K562 (cell line): ENCODE data around the gene LTBP4. TPM values are rescaled to one million over a fixed set of nuclear protein-coding genes. Genes with fewer than 3 reads are reported as not detected.
A peak's percentile ranks its signal among the peaks of the same experiment; 100 is the strongest.

Source experiments
- ATF1 ChIP-seq, 2 experiments: fragments of 450-650 bp in 1 of 2; IDR thresholded peaks; 2 replicates each; pipeline ENCODE4 v1.6.1; 2016; ENCODE audit warnings: missing compliant biosample characterization in 1 of 2, missing genetic modification characterization in 1 of 2
- BHLHE40 ChIP-seq: IDR thresholded peaks from 2 replicates; pipeline ENCODE4 v1.6.1; 2011; ENCODE audit warnings: low read length, improper control_type of control experiment
- BRCA1 ChIP-seq, 2 experiments: fragments of 450-650 bp in 1 of 2; sonication (generic) in 1 of 2; formaldehyde crosslinking in 1 of 2; IDR thresholded peaks; 2 replicates each; pipeline versions ENCODE4 v1.5.0 to v1.6.1; 2017 to 2020; ENCODE audit warnings: mild to moderate bottlenecking in 1 of 2, missing genetic modification reagents in 1 of 2
- CLOCK ChIP-seq: fragments of 250-450 bp; sonication (Bioruptor Pico); IDR thresholded peaks from 2 replicates; pipeline ENCODE4 v1.4.0; 2020; ENCODE audit warnings: mild to moderate bottlenecking, moderate library complexity, borderline replicate concordance
- IRF9 ChIP-seq: fragments of 450-650 bp; IDR thresholded peaks from 2 replicates; pipeline ENCODE4 v1.6.1; 2016; ENCODE audit warnings: missing biosample characterization, missing genetic modification characterization
- NBN ChIP-seq: fragments of 450-650 bp; IDR thresholded peaks from 2 replicates; pipeline ENCODE4 v1.6.1; 2016; ENCODE audit warnings: low read depth, mild to moderate bottlenecking
- NCOA6 ChIP-seq: fragments of 450-650 bp; IDR thresholded peaks from 2 replicates; pipeline ENCODE4 v1.6.1; 2017; ENCODE audit warnings: mild to moderate bottlenecking
- TBL1XR1 ChIP-seq, 2 experiments: IDR thresholded peaks; 2 replicates each; pipeline ENCODE4 v1.6.1; 2012; ENCODE audit warnings: improper control_type of control experiment in 2 of 2, low read length in 2 of 2, mild to moderate bottlenecking in 1 of 2
- ZFP30 ChIP-seq: fragments of 250-450 bp; sonication (Bioruptor Pico); IDR thresholded peaks from 2 replicates; pipeline ENCODE4 v1.8.0; 2022; ENCODE audit warnings: moderate library complexity, mild to moderate bottlenecking, inconsistent platforms, borderline replicate concordance
- ZNF197 ChIP-seq: fragments of 200-800 bp; sonication (Bioruptor generic); IDR thresholded peaks from 2 replicates; pipeline ENCODE4 v1.6.1; 2016; ENCODE audit warnings: low read depth, missing genetic modification characterization, missing compliant biosample characterization
- polyA plus RNA-seq, 8 experiments: library from polyadenylated mRNA; depleted of rRNA in 4 of 8; stranded (reverse) in 5 of 8; unstranded in 3 of 8; fragments of >200 nt; fragmentation: Nextera tagmentation in 2 of 8; fragmentation: Illumina TruSeq in 1 of 8; extraction: Ambion mirVana in 2 of 8; extraction: Trizol in 1 of 8; gene quantifications; 2 replicates each; pipeline versions ENCODE4 v1.2.1 to v1.2.3, GENCODE V29; 2011 to 2014; ENCODE audit warnings: inconsistent platforms in 1 of 8, missing spikeins in 1 of 8
- total RNA-seq, 7 experiments: library from RNA; depleted of rRNA in 6 of 7; stranded (reverse); fragments of >200 nt in 6 of 7; fragmentation: Illumina TruSeq in 2 of 7; extraction: Trizol in 2 of 7; gene quantifications; 2 replicates each; pipeline versions ENCODE4 v1.2.1 to v1.2.3, GENCODE V29; 2011 to 2021; ENCODE audit warnings: low replicate concordance in 1 of 7
- TF ChIP-seq, protein P1 (sequence below): fragments of 250-450 bp; sonication (Bioruptor Pico); IDR thresholded peaks from 2 replicates; pipeline ENCODE4 v1.8.0; 2021; ENCODE audit warnings: mild to moderate bottlenecking, moderate library complexity
- TF ChIP-seq, protein P2 (sequence below), 2 experiments: IDR thresholded peaks in 1 of 2; conservative IDR thresholded peaks in 1 of 2; 2 replicates each; pipeline ENCODE4 v1.6.1; 2016; ENCODE audit warnings: low read depth in 2 of 2, mild to moderate bottlenecking in 1 of 2, missing compliant biosample characterization in 1 of 2, missing genetic modification characterization in 1 of 2, moderate library complexity in 1 of 2
- TF ChIP-seq, protein P3 (sequence below): sonication (generic); formaldehyde crosslinking; IDR thresholded peaks from 2 replicates; pipeline ENCODE4 v1.8.0; 2022; ENCODE audit warnings: missing genetic modification reagents, mild to moderate bottlenecking, moderate library complexity, borderline replicate concordance
- TF ChIP-seq, protein P4 (sequence below): sonication (generic); formaldehyde crosslinking; IDR thresholded peaks from 2 replicates; pipeline ENCODE4 v1.4.0; 2020; ENCODE audit warnings: mild to moderate bottlenecking, missing genetic modification reagents

The LTBP4 gene
- total and polyA plus RNA-seq, 9 of the 15 experiments (the other 6 are each of a cell fraction or from before 2014, with no cell fraction given): 0.35 to 160 (median 31.6) TPM

- TF ChIP-seq, protein P1, sequence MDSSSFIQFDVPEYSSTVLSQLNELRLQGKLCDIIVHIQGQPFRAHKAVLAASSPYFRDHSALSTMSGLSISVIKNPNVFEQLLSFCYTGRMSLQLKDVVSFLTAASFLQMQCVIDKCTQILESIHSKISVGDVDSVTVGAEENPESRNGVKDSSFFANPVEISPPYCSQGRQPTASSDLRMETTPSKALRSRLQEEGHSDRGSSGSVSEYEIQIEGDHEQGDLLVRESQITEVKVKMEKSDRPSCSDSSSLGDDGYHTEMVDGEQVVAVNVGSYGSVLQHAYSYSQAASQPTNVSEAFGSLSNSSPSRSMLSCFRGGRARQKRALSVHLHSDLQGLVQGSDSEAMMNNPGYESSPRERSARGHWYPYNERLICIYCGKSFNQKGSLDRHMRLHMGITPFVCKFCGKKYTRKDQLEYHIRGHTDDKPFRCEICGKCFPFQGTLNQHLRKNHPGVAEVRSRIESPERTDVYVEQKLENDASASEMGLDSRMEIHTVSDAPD (CRISPR knock-in tag): no peak
- TF ChIP-seq NCOA6 (peak; percentile 99), ATF1 (CRISPR knock-in tag; IDR thresholded peaks at IDR 0.05) (no peak), ATF1 (tag; IDR thresholded peaks at IDR 0.05) (peak; percentile 53), IRF9 (tag) (no peak), NBN (0 out of 2 replicates have a peak, but pooled peaks have one; percentile 58), ZNF197 (CRISPR knock-in tag) (no peak), CLOCK (CRISPR knock-in tag) (no peak), BHLHE40 (peak; percentile 63), BRCA1 (IDR thresholded peaks at IDR 0.05) (no peak), BRCA1 (CRISPR knock-in tag; IDR thresholded peaks at IDR 0.05) (no peak), TBL1XR1 (IDR thresholded peaks at IDR 0.05; ENCODE audit: low read length in 2 of 2) (no peak), ZFP30 (CRISPR knock-in tag) (no peak)
- TF ChIP-seq, protein P2, sequence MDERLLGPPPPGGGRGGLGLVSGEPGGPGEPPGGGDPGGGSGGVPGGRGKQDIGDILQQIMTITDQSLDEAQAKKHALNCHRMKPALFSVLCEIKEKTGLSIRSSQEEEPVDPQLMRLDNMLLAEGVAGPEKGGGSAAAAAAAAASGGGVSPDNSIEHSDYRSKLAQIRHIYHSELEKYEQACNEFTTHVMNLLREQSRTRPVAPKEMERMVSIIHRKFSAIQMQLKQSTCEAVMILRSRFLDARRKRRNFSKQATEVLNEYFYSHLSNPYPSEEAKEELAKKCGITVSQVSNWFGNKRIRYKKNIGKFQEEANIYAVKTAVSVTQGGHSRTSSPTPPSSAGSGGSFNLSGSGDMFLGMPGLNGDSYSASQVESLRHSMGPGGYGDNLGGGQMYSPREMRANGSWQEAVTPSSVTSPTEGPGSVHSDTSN (CRISPR knock-in tag; IDR thresholded peaks at IDR 0.05; ENCODE audit: low read depth): no peak
- TF ChIP-seq, protein P2 (tag; conservative IDR thresholded peaks at IDR 0.05; ENCODE audit: low read depth): no peak
- TF ChIP-seq, protein P3, sequence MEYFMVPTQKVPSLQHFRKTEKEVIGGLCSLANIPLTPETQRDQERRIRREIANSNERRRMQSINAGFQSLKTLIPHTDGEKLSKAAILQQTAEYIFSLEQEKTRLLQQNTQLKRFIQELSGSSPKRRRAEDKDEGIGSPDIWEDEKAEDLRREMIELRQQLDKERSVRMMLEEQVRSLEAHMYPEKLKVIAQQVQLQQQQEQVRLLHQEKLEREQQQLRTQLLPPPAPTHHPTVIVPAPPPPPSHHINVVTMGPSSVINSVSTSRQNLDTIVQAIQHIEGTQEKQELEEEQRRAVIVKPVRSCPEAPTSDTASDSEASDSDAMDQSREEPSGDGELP: peak; percentile 60
- TF ChIP-seq, protein P4, sequence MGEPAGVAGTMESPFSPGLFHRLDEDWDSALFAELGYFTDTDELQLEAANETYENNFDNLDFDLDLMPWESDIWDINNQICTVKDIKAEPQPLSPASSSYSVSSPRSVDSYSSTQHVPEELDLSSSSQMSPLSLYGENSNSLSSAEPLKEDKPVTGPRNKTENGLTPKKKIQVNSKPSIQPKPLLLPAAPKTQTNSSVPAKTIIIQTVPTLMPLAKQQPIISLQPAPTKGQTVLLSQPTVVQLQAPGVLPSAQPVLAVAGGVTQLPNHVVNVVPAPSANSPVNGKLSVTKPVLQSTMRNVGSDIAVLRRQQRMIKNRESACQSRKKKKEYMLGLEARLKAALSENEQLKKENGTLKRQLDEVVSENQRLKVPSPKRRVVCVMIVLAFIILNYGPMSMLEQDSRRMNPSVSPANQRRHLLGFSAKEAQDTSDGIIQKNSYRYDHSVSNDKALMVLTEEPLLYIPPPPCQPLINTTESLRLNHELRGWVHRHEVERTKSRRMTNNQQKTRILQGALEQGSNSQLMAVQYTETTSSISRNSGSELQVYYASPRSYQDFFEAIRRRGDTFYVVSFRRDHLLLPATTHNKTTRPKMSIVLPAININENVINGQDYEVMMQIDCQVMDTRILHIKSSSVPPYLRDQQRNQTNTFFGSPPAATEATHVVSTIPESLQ (CRISPR knock-in tag): no peak
Observed at GRCh38 chr19:40612831-40613689, 11.9 kb downstream of the LTBP4 start (continued).
